ENCODE measurements around the gene PTPRA.

GRCh38 chr20:2984028-2984501 is 110.8 kb downstream of the PTPRA start:
- no peak for TF ChIP-seq ZNF146 (CRISPR knock-in tag; IDR thresholded peaks at IDR 0.05; ENCODE audit: unreplicated experiment)
- TF ChIP-seq HNRNPK (IDR thresholded peaks at IDR 0.05; ENCODE audit: low read depth, low read length, poor library complexity, severe bottlenecking): no peak
- no peak for TF ChIP-seq TBL1XR1 (IDR thresholded peaks at IDR 0.05; ENCODE audit: low read length in 2 of 2)
- TF ChIP-seq ZNF644 (tag; IDR thresholded peaks at IDR 0.05; ENCODE audit: low read depth): no peak

Data from K562 (cell line).